Vein endothelial cell (primary cell): ENCODE results near the gene AGFG1. TPM values are rescaled to one million over a fixed set of nuclear protein-coding genes. Genes with fewer than 3 reads are reported as not detected.

Experiments used
- total RNA-seq: library from RNA; depleted of rRNA; stranded (reverse); fragments of >200 nt; gene quantifications from 2 replicates; pipeline ENCODE4 v1.2.3, GENCODE V29; 2012

Gene AGFG1, protein sequence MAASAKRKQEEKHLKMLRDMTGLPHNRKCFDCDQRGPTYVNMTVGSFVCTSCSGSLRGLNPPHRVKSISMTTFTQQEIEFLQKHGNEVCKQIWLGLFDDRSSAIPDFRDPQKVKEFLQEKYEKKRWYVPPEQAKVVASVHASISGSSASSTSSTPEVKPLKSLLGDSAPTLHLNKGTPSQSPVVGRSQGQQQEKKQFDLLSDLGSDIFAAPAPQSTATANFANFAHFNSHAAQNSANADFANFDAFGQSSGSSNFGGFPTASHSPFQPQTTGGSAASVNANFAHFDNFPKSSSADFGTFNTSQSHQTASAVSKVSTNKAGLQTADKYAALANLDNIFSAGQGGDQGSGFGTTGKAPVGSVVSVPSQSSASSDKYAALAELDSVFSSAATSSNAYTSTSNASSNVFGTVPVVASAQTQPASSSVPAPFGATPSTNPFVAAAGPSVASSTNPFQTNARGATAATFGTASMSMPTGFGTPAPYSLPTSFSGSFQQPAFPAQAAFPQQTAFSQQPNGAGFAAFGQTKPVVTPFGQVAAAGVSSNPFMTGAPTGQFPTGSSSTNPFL
- total RNA-seq, result 76.1 and 117 TPM in 2 replicates

DNA sequence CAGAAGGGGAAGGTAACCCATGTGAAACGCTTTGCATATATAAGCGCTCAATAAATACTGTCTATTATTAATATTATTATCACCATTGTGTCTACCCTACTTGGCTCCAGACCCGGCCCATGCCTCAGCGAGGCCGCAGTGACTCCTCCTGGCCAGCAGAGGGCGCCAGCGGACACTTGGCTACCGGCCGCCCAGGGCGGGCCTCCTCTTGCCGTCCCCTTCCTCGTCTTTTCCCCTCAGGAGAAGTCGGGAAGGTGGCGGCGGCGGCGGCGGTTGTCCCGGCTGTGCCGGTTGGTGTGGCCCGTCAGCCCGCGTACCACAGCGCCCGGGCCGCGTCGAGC is at the start of gene AGFG1:
AGFG1 (plus strand) TSS at position 233 of the 341 bp plus-strand sequence. CDS start 266 bp downstream, outside the sequence.

GRCh38 chr2:227598835-227599503 is 127.0 kb downstream of the AGFG1 start, which contains the start of gene SCYGR2:
Gene SCYGR2 (plus strand): TSS chr2:227598893. CDS start chr2:227598893, 0 bp downstream.

Other genes starting within 250 kb of the AGFG1 start
- gene MFF, start 146.9 kb upstream of the AGFG1 start, total RNA-seq, result 60.9 and 89.8 TPM in 2 replicates
- not detected in 2 replicates for gene TM4SF20, start 92.8 kb upstream of the AGFG1 start, total RNA-seq
- gene SCYGR1, start 84.2 kb upstream of the AGFG1 start, total RNA-seq, result not detected in 2 replicates
- gene SCYGR2, start 126.7 kb downstream of the AGFG1 start, total RNA-seq, result not detected in 2 replicates
- not detected in 2 replicates for gene SCYGR3, start 142.7 kb downstream of the AGFG1 start, total RNA-seq
- gene SCYGR4, start 145.3 kb downstream of the AGFG1 start, total RNA-seq, result not detected in 2 replicates
- not detected in 2 replicates for gene SCYGR5, start 194.6 kb downstream of the AGFG1 start, total RNA-seq
- gene SLC19A3, start 245.9 kb downstream of the AGFG1 start, total RNA-seq, result 0.33 TPM in 1 of 2 replicates, not detected in the other